Esophagus mucosa (tissue), 1 donor: ENCODE data around the gene GABRR3. TPM values are rescaled to one million over a fixed set of nuclear protein-coding genes. Genes with fewer than 3 reads are reported as not detected.

ENCODE experiments used
- ATAC-seq: fragments of 200-7000 bp; cut with Tn5 transposase; one replicate; pipeline ENCODE4 v1.9.1; 2020
- total RNA-seq: library from RNA; stranded (reverse); gene quantifications from one replicate; pipeline ENCODE4 v1.2.4, GENCODE V29; 2023
- donor health status: DM: yes; HTN: yes; CAD: no.

Gene GABRR3
- not detected for total RNA-seq

GRCh38 chr3:98035208-98035607, at the start of gene GABRR3:
Gene GABRR3, minus strand, starts transcription at chr3:98035315. Its CDS starts 328 bp downstream, at chr3:98034987.
- no peak for ATAC-seq

GRCh38 chr3:98073486-98073885, 38.4 kb upstream of the GABRR3 start:
- no peak for ATAC-seq

- no peak for ATAC-seq
These were observed 35.7 kb upstream of the GABRR3 start for GRCh38 chr3:98070840-98071239.

- no peak for ATAC-seq
These were observed 33.7 kb upstream of the GABRR3 start for GRCh38 chr3:98068824-98069223.

- no peak for ATAC-seq
These were observed 23.3 kb upstream of the GABRR3 start for GRCh38 chr3:98058244-98058960.

GRCh38 chr3:98057631-98058030, 22.5 kb upstream of the GABRR3 start:
- ATAC-seq = no peak

GRCh38 chr3:98056035-98056434, 20.9 kb upstream of the GABRR3 start:
- ATAC-seq = no peak

- ATAC-seq = no peak
These were observed 14.2 kb upstream of the GABRR3 start for GRCh38 chr3:98049271-98049670.

- no peak for ATAC-seq
These were observed 13.5 kb upstream of the GABRR3 start for GRCh38 chr3:98048586-98048985.

GRCh38 chr3:98041350-98041749, 6.2 kb upstream of the GABRR3 start:
- ATAC-seq = no peak

- ATAC-seq = peak; percentile 97
These were observed 4.4 kb upstream of the GABRR3 start for GRCh38 chr3:98039322-98040024.

- ATAC-seq = no peak
These were observed 3.8 kb upstream of the GABRR3 start for GRCh38 chr3:98038876-98039275.

GRCh38 chr3:98038286-98038685, 3.2 kb upstream of the GABRR3 start:
- ATAC-seq = no peak

GRCh38 chr3:98034486-98034885, 629 bp downstream of the GABRR3 start:
- ATAC-seq = no peak

GRCh38 chr3:98034036-98034435, 1.1 kb downstream of the GABRR3 start:
- no peak for ATAC-seq

- no peak for ATAC-seq
These were observed 2.2 kb downstream of the GABRR3 start for GRCh38 chr3:98032904-98033303.

- ATAC-seq = no peak
These were observed 2.9 kb downstream of the GABRR3 start for GRCh38 chr3:98032265-98032664.

- no peak for ATAC-seq
These were observed 6.0 kb downstream of the GABRR3 start for GRCh38 chr3:98029083-98029482.

- ATAC-seq = no peak
These were observed 8.0 kb downstream of the GABRR3 start for GRCh38 chr3:98027085-98027446.

- ATAC-seq = no peak
These were observed 8.6 kb downstream of the GABRR3 start for GRCh38 chr3:98026425-98027084.

GRCh38 chr3:98025392-98025945, 9.6 kb downstream of the GABRR3 start:
- no peak for ATAC-seq

GRCh38 chr3:98022978-98023820, 11.9 kb downstream of the GABRR3 start:
- peak; percentile 70 for ATAC-seq
